Measurements from ENCODE around the gene SNAPC2.
"Not testable (repeated sequence)": the region's sequence is repeated elsewhere in the genome, so short reads cannot be mapped to it uniquely, and the experiment has no call there.

The SNAPC2 gene

DNA sequence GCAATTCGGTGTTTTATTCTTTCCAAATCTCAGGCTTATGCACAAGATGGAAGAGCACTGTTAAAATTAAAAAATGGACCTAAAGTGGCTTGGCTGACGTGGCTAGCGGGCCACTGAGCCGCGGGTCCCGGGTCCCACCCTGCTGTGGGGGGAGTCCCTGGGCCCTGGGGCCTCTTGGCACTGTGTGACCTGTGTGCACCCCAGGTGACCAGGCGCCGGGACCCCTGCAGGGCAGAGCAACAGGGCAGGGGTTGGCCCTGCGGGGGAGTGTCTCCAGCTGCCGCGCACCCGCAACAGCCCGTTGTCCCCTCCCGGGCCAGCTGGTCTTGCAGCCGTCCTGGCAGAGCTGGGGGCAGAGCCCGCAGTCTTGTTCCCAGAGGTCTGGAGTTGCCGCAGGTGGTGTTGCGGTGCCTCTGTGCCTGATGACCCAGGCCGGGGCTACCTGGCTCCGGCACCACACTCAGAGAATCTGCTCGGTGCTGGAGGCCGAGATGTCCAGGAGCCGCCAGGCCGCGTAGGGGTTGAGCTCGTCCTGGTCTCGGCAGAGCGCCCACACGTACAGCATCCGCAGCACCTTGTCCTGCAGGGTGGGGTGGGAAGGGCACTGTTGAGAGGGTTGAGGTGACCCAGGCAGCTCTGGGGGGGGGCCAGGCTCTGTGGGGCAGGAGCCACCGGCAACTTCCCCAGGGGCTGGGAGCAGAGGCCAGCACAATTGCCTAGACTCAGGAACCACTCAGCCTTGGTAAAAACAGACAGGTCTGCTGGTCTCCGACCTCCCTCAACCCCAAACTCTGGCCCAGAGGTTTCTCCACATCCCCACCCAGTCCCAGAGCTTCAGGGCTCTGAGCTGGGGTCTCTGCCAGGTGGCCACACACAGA is 6.8 kb downstream of the SNAPC2 start:
- no peak for DNase-seq (ENCODE audit: low spot score)
- in situ Hi-C loops (cut with MboI; ENCODE audit: low sequenced_read_pairs, unreplicated experiment), result no loop called here
- TF ChIP-seq, protein P1, sequence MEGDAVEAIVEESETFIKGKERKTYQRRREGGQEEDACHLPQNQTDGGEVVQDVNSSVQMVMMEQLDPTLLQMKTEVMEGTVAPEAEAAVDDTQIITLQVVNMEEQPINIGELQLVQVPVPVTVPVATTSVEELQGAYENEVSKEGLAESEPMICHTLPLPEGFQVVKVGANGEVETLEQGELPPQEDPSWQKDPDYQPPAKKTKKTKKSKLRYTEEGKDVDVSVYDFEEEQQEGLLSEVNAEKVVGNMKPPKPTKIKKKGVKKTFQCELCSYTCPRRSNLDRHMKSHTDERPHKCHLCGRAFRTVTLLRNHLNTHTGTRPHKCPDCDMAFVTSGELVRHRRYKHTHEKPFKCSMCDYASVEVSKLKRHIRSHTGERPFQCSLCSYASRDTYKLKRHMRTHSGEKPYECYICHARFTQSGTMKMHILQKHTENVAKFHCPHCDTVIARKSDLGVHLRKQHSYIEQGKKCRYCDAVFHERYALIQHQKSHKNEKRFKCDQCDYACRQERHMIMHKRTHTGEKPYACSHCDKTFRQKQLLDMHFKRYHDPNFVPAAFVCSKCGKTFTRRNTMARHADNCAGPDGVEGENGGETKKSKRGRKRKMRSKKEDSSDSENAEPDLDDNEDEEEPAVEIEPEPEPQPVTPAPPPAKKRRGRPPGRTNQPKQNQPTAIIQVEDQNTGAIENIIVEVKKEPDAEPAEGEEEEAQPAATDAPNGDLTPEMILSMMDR (IDR thresholded peaks at IDR 0.05; ENCODE audit: borderline replicate concordance, control extremely low read depth, extremely low read depth, insufficient read depth, missing control alignments), result no peak

DNA sequence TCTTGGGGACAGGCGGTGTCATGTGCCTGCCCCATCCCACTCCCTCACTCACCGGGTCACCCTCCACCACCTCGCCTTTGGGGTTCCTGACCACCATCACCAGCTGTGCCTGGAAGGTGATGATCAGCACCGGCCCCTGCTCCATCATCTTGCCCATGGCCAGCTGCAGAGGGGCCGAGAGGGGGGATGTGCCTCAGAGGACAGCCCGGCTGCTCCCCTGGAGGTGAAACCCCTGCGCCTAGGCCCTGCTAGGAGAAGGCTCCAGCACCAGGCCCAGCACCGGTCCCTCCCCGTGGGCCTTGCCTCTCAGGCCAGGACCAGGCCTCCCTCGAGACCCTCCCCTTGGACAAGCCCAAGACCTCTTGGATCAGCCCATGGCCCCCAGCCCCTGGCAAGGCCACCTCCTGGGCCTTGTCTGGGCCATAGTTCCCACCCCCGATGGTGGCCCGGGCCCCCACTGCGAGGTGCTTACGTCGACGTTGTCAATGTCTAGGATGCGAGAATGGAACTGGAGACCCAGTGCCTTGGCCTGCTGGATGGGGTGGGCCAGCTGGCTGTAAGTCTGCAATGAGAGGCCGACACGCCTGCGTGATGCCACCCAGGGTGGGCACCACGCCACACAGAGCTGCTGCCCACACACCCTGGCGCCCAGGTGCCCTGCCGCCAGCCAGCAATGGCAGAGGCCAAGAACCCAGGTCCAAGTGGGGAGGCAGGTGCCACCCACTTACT is 7.6 kb downstream of the SNAPC2 start:
- in situ Hi-C loops (cut with MboI; ENCODE audit: low sequenced_read_pairs, unreplicated experiment), result no loop called here
- TF ChIP-seq, protein P1 (IDR thresholded peaks at IDR 0.05; ENCODE audit: borderline replicate concordance, control extremely low read depth, extremely low read depth, insufficient read depth, missing control alignments), result no peak

DNA sequence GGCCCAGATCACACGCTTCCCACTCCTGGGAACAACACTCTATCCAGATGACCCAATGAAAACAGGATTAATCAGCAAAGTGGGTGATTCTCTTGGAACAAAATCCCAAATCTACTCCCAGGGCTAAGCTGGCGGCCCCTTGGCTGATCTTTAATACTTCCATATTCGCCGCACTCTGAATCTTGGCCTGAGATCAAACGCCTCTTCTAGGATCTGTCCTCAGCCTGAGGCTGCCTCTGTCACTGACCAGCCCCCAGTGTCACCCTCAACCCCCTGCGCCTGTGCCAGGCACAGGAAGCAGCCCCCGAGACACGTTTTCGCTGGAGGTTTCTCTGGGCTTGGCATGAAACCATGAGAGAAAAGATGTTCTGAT is 8.2 kb downstream of the SNAPC2 start:
- in situ Hi-C loops (cut with MboI; ENCODE audit: low sequenced_read_pairs, unreplicated experiment), result no loop called here
- no peak for DNase-seq (ENCODE audit: low spot score)
- TF ChIP-seq, protein P1 (IDR thresholded peaks at IDR 0.05; ENCODE audit: borderline replicate concordance, control extremely low read depth, extremely low read depth, insufficient read depth, missing control alignments), result no peak

More for the DNA sequence above, 7.6 kb downstream of the SNAPC2 start:
- no peak for DNase-seq (ENCODE audit: low spot score)

DNA sequence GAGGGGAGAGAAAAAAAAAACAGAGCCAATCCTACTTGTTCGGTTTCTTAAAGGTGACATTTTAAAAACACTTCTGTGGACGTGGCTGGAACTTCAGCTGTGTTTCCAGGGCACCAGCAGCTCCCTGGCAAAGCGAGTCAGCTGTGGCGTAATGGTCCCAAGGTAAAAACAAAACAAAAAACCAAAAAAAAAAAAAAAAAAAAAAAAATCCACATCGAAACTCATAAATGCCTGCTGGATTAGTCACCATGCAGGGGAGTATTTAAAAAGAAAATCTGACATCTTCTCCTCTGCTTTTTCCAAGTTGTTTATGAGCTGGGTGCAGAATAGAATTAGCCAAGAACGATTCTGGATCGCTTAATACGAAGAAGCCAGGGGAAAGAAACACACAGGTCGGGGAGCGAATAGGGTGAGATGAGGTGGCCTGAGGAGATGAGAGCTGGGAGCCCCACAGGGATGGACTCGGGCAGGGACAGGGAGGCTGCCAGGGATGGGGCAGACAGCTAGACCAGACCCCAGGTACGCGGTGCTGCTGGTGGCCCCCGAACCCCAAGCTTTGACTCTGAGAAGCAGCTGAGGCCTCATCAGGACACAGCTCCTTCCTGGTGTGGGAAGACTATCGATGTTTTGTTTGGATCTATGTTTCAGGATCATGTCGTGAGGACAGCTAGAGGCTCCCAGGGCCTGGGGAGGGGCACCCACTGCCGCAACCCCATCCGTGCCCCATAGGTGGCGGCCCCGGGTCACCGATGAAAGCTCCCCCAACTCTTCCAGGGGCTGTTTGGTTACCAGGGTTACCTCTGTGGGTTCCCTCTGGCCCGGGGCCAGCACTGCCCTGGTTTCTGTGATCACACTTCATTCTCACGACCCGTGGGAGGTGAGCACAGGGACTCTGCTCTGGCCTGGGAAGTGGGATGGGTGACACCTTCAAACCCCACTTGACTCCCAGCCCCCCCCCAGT is 8.9 kb downstream of the SNAPC2 start:
- peak; percentile 83 for DNase-seq (ENCODE audit: low spot score)
- TF ChIP-seq, protein P1 (IDR thresholded peaks at IDR 0.05; ENCODE audit: borderline replicate concordance, control extremely low read depth, extremely low read depth, insufficient read depth, missing control alignments), result peak; percentile 51
- in situ Hi-C loops (cut with MboI; ENCODE audit: low sequenced_read_pairs, unreplicated experiment), result no loop called here

DNA sequence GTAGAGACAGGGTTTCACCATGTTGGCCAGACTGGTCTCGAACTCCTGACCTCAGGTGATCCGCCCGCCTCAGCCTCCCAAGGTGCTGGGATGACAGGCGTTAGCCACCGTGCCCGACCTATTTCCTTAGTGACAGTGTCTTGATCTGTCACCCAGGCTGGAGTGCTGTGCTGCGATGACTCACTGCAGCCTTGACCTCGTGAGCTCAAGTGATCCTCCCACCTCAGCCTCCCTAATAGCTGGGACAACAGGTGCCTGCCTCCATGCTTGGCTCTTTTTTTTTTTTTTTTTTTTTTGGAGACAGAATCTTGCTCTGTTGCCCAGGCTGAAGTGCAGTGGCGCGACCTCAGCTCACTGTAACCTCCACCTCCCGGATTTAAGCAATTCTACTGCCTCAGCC is 9.9 kb downstream of the SNAPC2 start:
- in situ Hi-C loops (cut with MboI; ENCODE audit: low sequenced_read_pairs, unreplicated experiment); DNase-seq (ENCODE audit: low spot score): not testable (repeated sequence)

DNA sequence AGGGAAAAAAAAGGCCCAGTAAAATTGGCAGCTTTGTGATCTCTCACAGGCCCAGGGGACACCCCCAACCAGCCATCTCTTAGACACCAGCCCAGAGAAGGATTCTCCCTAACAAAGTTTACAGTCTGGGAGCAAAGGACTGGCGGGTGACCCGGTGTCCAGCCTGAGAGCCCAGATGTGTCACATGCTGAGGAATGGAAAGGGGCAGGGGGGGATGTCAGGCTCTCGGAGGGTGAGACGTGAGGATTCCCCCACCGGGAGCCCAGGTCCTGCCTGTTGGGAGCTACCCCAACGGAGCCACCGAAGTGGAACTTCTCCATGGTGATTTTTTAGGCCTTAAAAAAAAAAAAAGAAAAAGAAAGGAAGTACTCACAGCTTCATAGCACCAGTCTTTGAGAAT is 10.6 kb downstream of the SNAPC2 start:
- in situ Hi-C loops (cut with MboI; ENCODE audit: low sequenced_read_pairs, unreplicated experiment), result no loop called here

More for the DNA sequence above, 10.6 kb downstream of the SNAPC2 start:
- TF ChIP-seq, protein P1 (IDR thresholded peaks at IDR 0.05; ENCODE audit: borderline replicate concordance, control extremely low read depth, extremely low read depth, insufficient read depth, missing control alignments), result no peak
- no peak for DNase-seq (ENCODE audit: low spot score)
